PC-9 (cell line): ENCODE results near the gene GAGE10. TPM values are rescaled to one million over a fixed set of nuclear protein-coding genes. Genes with fewer than 3 reads are reported as not detected.

Source experiments
- BruUV-seq: library from RNA; stranded (reverse); fragments of 400-500 nt; replicated peaks from 2 replicates; lab custom pipeline; 2021; lab: Mats Ljungman, UMichigan
- CTCF ChIA-PET: fragments of 300-600 bp; sonication (Branson Sonifier 250); formaldehyde crosslinking; loops from one replicate; lab custom pipeline; 2022; ENCODE audit warnings: antibody characterized with exemption; lab: Charles Lee
- POLR2A ChIA-PET: fragments of 300-600 bp; sonication (Branson Sonifier 250); formaldehyde crosslinking; loops from one replicate; lab custom pipeline; 2022; ENCODE audit warnings: antibody characterized with exemption; ENCODE audit not compliant: unreplicated experiment; lab: Charles Lee
- DNase-seq, 2 experiments: peaks; one replicate each; pipeline versions ENCODE4 v3.0.0 to v3.0.0-alpha.2; 2015 to 2022; ENCODE audit warnings: mixed read lengths in 1 of 2
- H2AFZ ChIP-seq: fragments of 200-600 bp; sonication (generic); 2 replicates; pipeline ENCODE4 v1.8.1; 2017; ENCODE audit warnings: antibody characterized with exemption
- H3F3A ChIP-seq: fragments of 200-600 bp; sonication (generic); 2 replicates; pipeline ENCODE4 v1.8.1; 2017; ENCODE audit warnings: antibody characterized with exemption, mild to moderate bottlenecking, low read depth; ENCODE audit not compliant: insufficient read depth
- H3K27ac ChIP-seq: fragments of 200-600 bp; sonication (generic); 2 replicates; pipeline ENCODE4 v1.6.1; 2016; ENCODE audit warnings: mixed run types
- H3K27me3 ChIP-seq: fragments of 200-600 bp; sonication (generic); 2 replicates; pipeline ENCODE4 v1.6.1; 2016; ENCODE audit warnings: low read depth, mixed run types; ENCODE audit not compliant: insufficient read depth
- H3K36me3 ChIP-seq: fragments of 200-600 bp; sonication (generic); 2 replicates; pipeline ENCODE4 v1.6.1; 2016; ENCODE audit warnings: low read depth, mixed run types
- H3K4me1 ChIP-seq: fragments of 200-600 bp; sonication (generic); replicated peaks from 2 replicates; pipeline ENCODE4 v1.6.1; 2016; ENCODE audit warnings: mixed run types; ENCODE audit not compliant: insufficient read depth
- H3K4me2 ChIP-seq: fragments of 200-600 bp; sonication (generic); 2 replicates; pipeline ENCODE4 v1.6.1; 2017; ENCODE audit warnings: mixed run types
- H3K4me3 ChIP-seq: fragments of 200-600 bp; sonication (generic); 2 replicates; pipeline ENCODE4 v1.6.1; 2016; ENCODE audit warnings: mixed run types
- H3K79me2 ChIP-seq: fragments of 200-600 bp; sonication (generic); 2 replicates; pipeline ENCODE4 v1.6.1; 2017; ENCODE audit warnings: low read depth, mixed run types
- H3K9me2 ChIP-seq: fragments of 200-600 bp; sonication (generic); 2 replicates; pipeline ENCODE4 v1.8.1; 2017; ENCODE audit warnings: mild to moderate bottlenecking; ENCODE audit not compliant: insufficient read depth
- H3K9me3 ChIP-seq: fragments of 200-600 bp; sonication (generic); 2 replicates; pipeline ENCODE4 v1.8.1; 2016; ENCODE audit warnings: low read depth; ENCODE audit not compliant: insufficient read depth
- H4K20me1 ChIP-seq: fragments of 200-600 bp; sonication (generic); 2 replicates; pipeline ENCODE4 v1.8.1; 2017; ENCODE audit not compliant: insufficient read depth
- EZH2 ChIP-seq: fragments of 200-600 bp; sonication (generic); IDR thresholded peaks from 2 replicates; pipeline ENCODE4 v1.8.0; 2017; ENCODE audit warnings: antibody characterized with exemption, low read depth
- intact Hi-C: fragments of 100-400 bp; cut with micrococcal nuclease; formaldehyde crosslinking; loops from one replicate; pipeline ENCODE4 v1.10.0; 2022; ENCODE audit not compliant: unreplicated experiment
- total RNA-seq: library from RNA; stranded (reverse); gene quantifications from 2 replicates; pipeline ENCODE4 v1.2.3, GENCODE V29; 2021
- TF ChIP-seq, protein P1 (sequence below): fragments of 200-600 bp; sonication (generic); conservative IDR thresholded peaks from 2 replicates; pipeline ENCODE4 v1.6.1; 2017; ENCODE audit warnings: mixed run types, antibody characterized with exemption, mild to moderate bottlenecking, moderate library complexity

GAGE10 gene
- total RNA-seq, 1 experiment from 2014 or later, result not detected

DNA sequence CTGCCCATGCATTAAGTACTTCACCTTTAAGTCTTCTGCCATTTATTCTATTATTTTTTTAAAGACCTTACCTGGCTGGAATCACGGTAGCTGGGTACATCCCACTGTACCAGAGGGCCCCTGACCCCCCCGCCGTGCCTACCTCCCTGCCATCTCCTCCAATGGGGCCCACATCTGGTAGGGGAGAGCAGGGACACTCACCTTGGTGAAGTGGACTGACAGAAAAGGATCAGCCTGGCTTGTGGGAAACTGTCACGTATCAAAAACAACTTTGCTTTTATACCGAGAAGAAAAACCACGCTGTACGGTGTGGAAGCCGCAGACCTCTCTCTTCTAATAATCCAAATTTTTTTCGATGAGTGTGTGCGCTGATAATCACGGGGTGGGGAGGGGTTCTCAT lies 39.0 kb upstream of the GAGE10 start, which contains the start of gene FOXP3:
TSS of gene FOXP3 (minus strand) at position 251 of the 400 bp plus-strand sequence. CDS start 6,205 bp downstream, outside the sequence.
- BruUV-seq, result no TSS peak
- no peaks in the 10 kb centered on the region for H3K27me3 ChIP-seq
- no peak for DNase-seq
- ChIA-PET POLR2A (no interaction called here), CTCF (no interaction called here)
- no peak within 1 kb of the TSS for H3K27ac ChIP-seq
- TF ChIP-seq, protein P1, sequence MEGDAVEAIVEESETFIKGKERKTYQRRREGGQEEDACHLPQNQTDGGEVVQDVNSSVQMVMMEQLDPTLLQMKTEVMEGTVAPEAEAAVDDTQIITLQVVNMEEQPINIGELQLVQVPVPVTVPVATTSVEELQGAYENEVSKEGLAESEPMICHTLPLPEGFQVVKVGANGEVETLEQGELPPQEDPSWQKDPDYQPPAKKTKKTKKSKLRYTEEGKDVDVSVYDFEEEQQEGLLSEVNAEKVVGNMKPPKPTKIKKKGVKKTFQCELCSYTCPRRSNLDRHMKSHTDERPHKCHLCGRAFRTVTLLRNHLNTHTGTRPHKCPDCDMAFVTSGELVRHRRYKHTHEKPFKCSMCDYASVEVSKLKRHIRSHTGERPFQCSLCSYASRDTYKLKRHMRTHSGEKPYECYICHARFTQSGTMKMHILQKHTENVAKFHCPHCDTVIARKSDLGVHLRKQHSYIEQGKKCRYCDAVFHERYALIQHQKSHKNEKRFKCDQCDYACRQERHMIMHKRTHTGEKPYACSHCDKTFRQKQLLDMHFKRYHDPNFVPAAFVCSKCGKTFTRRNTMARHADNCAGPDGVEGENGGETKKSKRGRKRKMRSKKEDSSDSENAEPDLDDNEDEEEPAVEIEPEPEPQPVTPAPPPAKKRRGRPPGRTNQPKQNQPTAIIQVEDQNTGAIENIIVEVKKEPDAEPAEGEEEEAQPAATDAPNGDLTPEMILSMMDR, result no peak
- TF ChIP-seq EZH2, result no peak
- no peaks in the 10 kb centered on the region for H3K79me2 ChIP-seq
- no peak within 1 kb of the TSS for H3K4me3 ChIP-seq
- no peaks in the 10 kb centered on the region for H3K36me3 ChIP-seq
- H4K20me1 ChIP-seq, result no peaks in the 10 kb centered on the region
- H3K4me1 ChIP-seq, result no peaks in the 10 kb centered on the region
- H3F3A ChIP-seq, result no peaks in the 10 kb centered on the region
- intact Hi-C loops, result no loop called here
- H3K4me2 ChIP-seq, result no peak within 1 kb of the TSS
- no peaks in the 10 kb centered on the region for H3K9me2 ChIP-seq
- H2AFZ ChIP-seq, result no peak within 1 kb of the TSS
- H3K9me3 ChIP-seq, result no peaks in the 10 kb centered on the region

DNA sequence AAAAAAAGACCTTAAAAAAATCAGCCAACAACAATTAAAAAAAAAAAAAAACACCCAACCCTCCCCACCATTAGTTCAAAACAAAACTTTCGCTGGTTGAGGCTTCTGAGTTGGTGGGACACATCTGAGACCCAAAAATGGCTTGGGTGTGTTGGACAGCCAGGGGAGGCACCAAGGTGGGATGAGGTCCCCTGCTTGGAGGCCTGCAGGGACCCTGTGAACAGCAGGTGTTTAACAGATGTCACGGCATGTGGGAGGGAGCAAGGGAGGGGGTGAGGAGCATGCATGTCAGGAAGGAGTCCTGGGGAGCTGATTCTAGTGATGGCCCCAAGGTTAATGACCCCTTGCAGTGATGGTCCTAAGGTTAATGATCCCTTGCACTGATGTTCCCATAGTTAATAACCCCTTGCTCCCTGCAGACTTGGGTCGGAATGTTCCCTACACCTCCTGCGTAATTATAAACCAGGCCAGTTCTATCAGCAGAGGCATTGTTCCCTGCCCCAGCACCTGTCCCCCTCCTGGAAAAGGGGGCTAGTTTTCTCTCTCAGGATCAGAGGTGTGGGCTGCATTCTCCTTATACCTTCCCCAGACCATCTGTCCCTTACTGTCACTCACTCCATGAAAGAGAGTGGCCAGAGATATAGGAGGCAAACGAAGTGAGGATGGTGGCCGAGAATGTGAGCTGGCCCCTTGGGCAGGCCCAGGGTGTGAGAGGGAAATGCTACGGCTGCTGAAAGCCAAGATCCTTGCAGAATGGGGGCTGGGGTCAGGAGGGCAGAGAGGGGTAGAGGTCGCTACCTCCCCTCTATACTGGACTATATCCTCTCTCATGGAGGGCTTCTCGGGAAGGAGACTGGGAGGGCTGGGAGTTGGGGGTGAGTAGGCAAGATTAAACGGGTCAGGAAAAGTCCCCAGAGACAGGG lies 36.7 kb upstream of the GAGE10 start:
- Histone ChIP-seq H3F3A (no peaks in the 10 kb centered on the region), H3K27ac (no peak overlapping the region), H3K9me3 (no peaks in the 10 kb centered on the region), H3K4me1 (peaks cover 6% of the 10 kb centered on the region; the same call in 1 of the 2 replicates), H3K79me2 (no peaks in the 10 kb centered on the region), H3K4me2 (no peak overlapping the region), H3K9me2 (no peaks in the 10 kb centered on the region), H2AFZ (no peak overlapping the region), H3K36me3 (no peaks in the 10 kb centered on the region), H3K27me3 (no peaks in the 10 kb centered on the region), H3K4me3 (no peak overlapping the region), H4K20me1 (no peaks in the 10 kb centered on the region)
- intact Hi-C loops, result no loop called here
- no peak for DNase-seq
- BruUV-seq, result no TSS peak
- TF ChIP-seq, protein P1, result no peak
- no peak for TF ChIP-seq EZH2
- POLR2A ChIA-PET, result no interaction called here
- CTCF ChIA-PET, result no interaction called here

DNA sequence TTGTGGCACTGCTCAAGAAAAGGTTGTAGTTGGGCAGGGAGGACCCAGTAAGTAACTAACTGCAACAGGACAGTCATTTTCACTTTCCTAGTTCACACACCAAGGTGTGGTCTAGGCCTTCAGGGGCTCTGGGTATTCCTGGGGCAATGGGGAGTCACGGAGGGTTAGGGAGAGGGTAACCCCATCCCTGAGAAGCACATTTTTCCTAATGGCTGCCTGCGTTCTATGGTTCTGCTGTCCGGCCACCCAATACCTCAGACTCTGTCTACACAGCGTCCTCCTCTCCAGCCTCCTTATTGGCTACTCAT lies 34.8 kb upstream of the GAGE10 start:
- ChIA-PET POLR2A (interaction anchor here (0.6 to 1.3 kb wide), 4 partner anchors 38 to 79 kb away, joined by 3 to 14 read pairs (median 4); no protein-coding TSS in a partner anchor), CTCF (interaction anchor here (0.5 kb wide), 1 partner anchor 130 kb away, joined by 4 read pairs; no protein-coding TSS in a partner anchor)
- Histone ChIP-seq H3K4me1 (peaks cover 6% of the 10 kb centered on the region; the same call in 1 of the 2 replicates), H3K79me2 (no peaks in the 10 kb centered on the region), H3K4me3 (peak overlapping the region; percentile 50; the same call in 1 of the 2 replicates), H3K36me3 (no peaks in the 10 kb centered on the region), H2AFZ (peak overlapping the region; percentile 67; the same call in 1 of the 2 replicates), H3K27me3 (no peaks in the 10 kb centered on the region), H3K4me2 (peak overlapping the region; percentile 63), H3K27ac (no peak overlapping the region), H3K9me2 (no peaks in the 10 kb centered on the region), H3K9me3 (no peaks in the 10 kb centered on the region), H4K20me1 (no peaks in the 10 kb centered on the region), H3F3A (no peaks in the 10 kb centered on the region)
- BruUV-seq, result TSS peak; percentile 98
- TF ChIP-seq, protein P1, result no peak
- TF ChIP-seq EZH2, result no peak
- intact Hi-C loops, result loop anchor here (2.0 kb wide), 1 partner anchor 78 kb away; no protein-coding TSS in a partner anchor
- no peak for DNase-seq
